OCI-LY3 (cell line): ENCODE data around the gene POLR2E.

Experiments
- H2AFZ ChIP-seq: fragments of 200-600, 300-600 bp; shearing (Covaris generic); 2 replicates; pipeline ENCODE4 v1.6.0; 2014; ENCODE audit warnings: antibody characterized with exemption, low read depth, low read length
- H3K27ac ChIP-seq: fragments of 200-600, 300-600 bp; sonication (generic); 2 replicates; pipeline ENCODE4 v1.5.1; 2014; ENCODE audit warnings: mild to moderate bottlenecking, low read length, moderate library complexity, mixed read lengths
- H3K27me3 ChIP-seq: fragments of 200-600, 300-600 bp; sonication (generic); 2 replicates; pipeline ENCODE4 v1.6.1; 2014; ENCODE audit warnings: low read depth, low read length, mixed read lengths
- H3K36me3 ChIP-seq: fragments of 200-600, 300-600 bp; sonication (generic); replicated peaks from 2 replicates; pipeline ENCODE3; 2014; ENCODE audit warnings: low read depth, low read length, mixed read lengths
- H3K4me1 ChIP-seq: fragments of 300-600, 200-600 bp; sonication (generic); 2 replicates; pipeline ENCODE4 v1.6.1; 2014; ENCODE audit warnings: low read length, mixed read lengths
- H3K4me2 ChIP-seq: fragments of 200-600, 300-600 bp; sonication (generic); 2 replicates; pipeline ENCODE4 v1.6.1; 2014; ENCODE audit warnings: low read length, mixed read lengths
- H3K4me3 ChIP-seq: fragments of 300-600, 200-600 bp; sonication (generic); 2 replicates; pipeline ENCODE4 v1.5.1; 2014; ENCODE audit warnings: antibody characterized with exemption, mild to moderate bottlenecking, low read length, moderate library complexity
- H3K79me2 ChIP-seq: fragments of 300-600, 200-600 bp; shearing (Covaris generic); 2 replicates; pipeline ENCODE4 v1.6.1; 2014; ENCODE audit warnings: mild to moderate bottlenecking, low read length, mixed read lengths
- H3K9ac ChIP-seq: fragments of 300-600, 200-600 bp; shearing (Covaris generic); 2 replicates; pipeline ENCODE4 v1.6.0; 2014; ENCODE audit warnings: mild to moderate bottlenecking, low read length, moderate library complexity
- H3K9me3 ChIP-seq: fragments of 200-600, 300-600 bp; shearing (Covaris generic); 2 replicates; pipeline ENCODE4 v1.6.1; 2014; ENCODE audit warnings: low read length, mixed read lengths; ENCODE audit not compliant: insufficient read depth
- H4K20me1 ChIP-seq: fragments of 200-600, 300-600 bp; sonication (generic); 2 replicates; pipeline ENCODE4 v1.6.1; 2016; ENCODE audit warnings: low read length, mixed read lengths; ENCODE audit not compliant: insufficient read depth
- CTCF ChIP-seq: fragments of 200-600, 300-600 bp; sonication (generic); IDR thresholded peaks from 2 replicates; pipeline ENCODE4 v1.5.1; 2014; ENCODE audit warnings: antibody characterized with exemption, low read length, low read depth
- EZH2phosphoT487 ChIP-seq: fragments of 200-600 bp; shearing (Covaris generic); IDR thresholded peaks from 2 replicates; pipeline ENCODE4 v1.6.1; 2018; ENCODE audit warnings: antibody characterized with exemption, mixed run types, low read depth

POLR2E gene

GRCh38 chr19:1042689-1043511 lies 52.3 kb downstream of the POLR2E start:
- no peaks in the 10 kb centered on the region for H3K9me3 ChIP-seq
- no peak for TF ChIP-seq EZH2phosphoT487
- no peak overlapping the region for H3K27ac ChIP-seq
- H3K79me2 ChIP-seq, result peaks cover 11% of the 10 kb centered on the region; the same call in 1 of the 2 replicates
- H3K4me3 ChIP-seq, result no peak overlapping the region
- peaks cover 23% of the 10 kb centered on the region for H3K4me1 ChIP-seq
- H2AFZ ChIP-seq, result no peak overlapping the region
- peaks cover 5% of the 10 kb centered on the region; the same call in 1 of the 2 replicates for H4K20me1 ChIP-seq
- H3K4me2 ChIP-seq, result no peak overlapping the region
- no peak overlapping the region for H3K9ac ChIP-seq
- no peaks in the 10 kb centered on the region for H3K27me3 ChIP-seq
- peaks cover 34% of the 10 kb centered on the region for H3K36me3 ChIP-seq

GRCh38 chr19:1041835-1042685 lies 53.1 kb downstream of the POLR2E start:
- H3K9ac ChIP-seq, result no peak overlapping the region

GRCh38 chr19:1041272-1041834 lies 53.8 kb downstream of the POLR2E start:
- no peaks in the 10 kb centered on the region for H3K9me3 ChIP-seq
- peaks cover 5% of the 10 kb centered on the region; the same call in 1 of the 2 replicates for H4K20me1 ChIP-seq
- no peak overlapping the region for H2AFZ ChIP-seq
- H3K27me3 ChIP-seq, result no peaks in the 10 kb centered on the region
- H3K9ac ChIP-seq, result peak overlapping the region; percentile 25; the same call in 1 of the 2 replicates
- peaks cover 37% of the 10 kb centered on the region for H3K4me1 ChIP-seq
- peak overlapping the region; percentile 95 for H3K4me2 ChIP-seq
- no peak for TF ChIP-seq CTCF
- TF ChIP-seq EZH2phosphoT487, result no peak
- no peak overlapping the region for H3K27ac ChIP-seq
- peaks cover 23% of the 10 kb centered on the region for H3K36me3 ChIP-seq
- peak overlapping the region; percentile 82 for H3K4me3 ChIP-seq
- H3K79me2 ChIP-seq, result peaks cover 13% of the 10 kb centered on the region; the same call in 1 of the 2 replicates

More at GRCh38 chr19:1041835-1042685, 53.1 kb downstream of the POLR2E start:
- no peaks in the 10 kb centered on the region for H3K9me3 ChIP-seq
- peaks cover 5% of the 10 kb centered on the region; the same call in 1 of the 2 replicates for H4K20me1 ChIP-seq
- no peak overlapping the region for H2AFZ ChIP-seq
- H3K4me3 ChIP-seq, result no peak overlapping the region
- H3K4me1 ChIP-seq, result peaks cover 31% of the 10 kb centered on the region
- TF ChIP-seq EZH2phosphoT487 (no peak), CTCF (no peak)
- H3K27ac ChIP-seq, result no peak overlapping the region
- peaks cover 26% of the 10 kb centered on the region for H3K36me3 ChIP-seq
- no peak overlapping the region for H3K4me2 ChIP-seq
- H3K79me2 ChIP-seq, result peaks cover 11% of the 10 kb centered on the region; the same call in 1 of the 2 replicates
- no peaks in the 10 kb centered on the region for H3K27me3 ChIP-seq

GRCh38 chr19:1040476-1041271 lies 54.5 kb downstream of the POLR2E start:
- Histone ChIP-seq H2AFZ (no peak overlapping the region), H3K9ac (peak overlapping the region; percentile 77), H3K4me1 (peaks cover 41% of the 10 kb centered on the region)

More at GRCh38 chr19:1040476-1041271, 54.5 kb downstream of the POLR2E start:
- H3K36me3 ChIP-seq, result peaks cover 27% of the 10 kb centered on the region
- H3K27me3 ChIP-seq, result no peaks in the 10 kb centered on the region
- peak overlapping the region; percentile 95 for H3K4me2 ChIP-seq
- H3K9me3 ChIP-seq, result no peaks in the 10 kb centered on the region
- peak overlapping the region; percentile 66 for H3K27ac ChIP-seq
- TF ChIP-seq CTCF (no peak), EZH2phosphoT487 (no peak)
- peaks cover 5% of the 10 kb centered on the region; the same call in 1 of the 2 replicates for H4K20me1 ChIP-seq
- H3K79me2 ChIP-seq, result peaks cover 17% of the 10 kb centered on the region; the same call in 1 of the 2 replicates
- peak overlapping the region; percentile 82 for H3K4me3 ChIP-seq
